ENCODE measurements around the gene P2RY12. TPM values are rescaled to one million over a fixed set of nuclear protein-coding genes. Genes with fewer than 3 reads are reported as not detected.

P2RY12 gene
- total RNA-seq, 6 donors from 2014 or later = 0.22 to 3.9 (median 2.8) TPM; not detected in 1

- DNase-seq (no peak), ATAC-seq (ENCODE audit: low FRiP score in 2 of 2) (no peak)
- Histone ChIP-seq H3K27me3 (no peaks in the 10 kb centered on the region), H3K4me3 (no peak overlapping the region), H3K27ac (no peak overlapping the region), H3K4me1 (peaks cover 0 to 4% (median 0%) of the 10 kb centered on the region in 4 donors), H3K9me3 (no peaks in the 10 kb centered on the region), H3K36me3 (no peaks in the 10 kb centered on the region)
- WGBS, 2 donors = 90 to 91% methylated on average over 5 of the region's 5 CpGs
- TF ChIP-seq EP300 (IDR thresholded peaks at IDR 0.05) = no peak
- TF ChIP-seq CTCF (IDR thresholded peaks at IDR 0.05) = no peak
- no peak for TF ChIP-seq POLR2A (IDR thresholded peaks at IDR 0.05)
- TF ChIP-seq POLR2AphosphoS5 (IDR thresholded peaks at IDR 0.05) = no peak
Measured at GRCh38 chr3:151382671-151383070, 1.9 kb downstream of the P2RY12 start.

DNA sequence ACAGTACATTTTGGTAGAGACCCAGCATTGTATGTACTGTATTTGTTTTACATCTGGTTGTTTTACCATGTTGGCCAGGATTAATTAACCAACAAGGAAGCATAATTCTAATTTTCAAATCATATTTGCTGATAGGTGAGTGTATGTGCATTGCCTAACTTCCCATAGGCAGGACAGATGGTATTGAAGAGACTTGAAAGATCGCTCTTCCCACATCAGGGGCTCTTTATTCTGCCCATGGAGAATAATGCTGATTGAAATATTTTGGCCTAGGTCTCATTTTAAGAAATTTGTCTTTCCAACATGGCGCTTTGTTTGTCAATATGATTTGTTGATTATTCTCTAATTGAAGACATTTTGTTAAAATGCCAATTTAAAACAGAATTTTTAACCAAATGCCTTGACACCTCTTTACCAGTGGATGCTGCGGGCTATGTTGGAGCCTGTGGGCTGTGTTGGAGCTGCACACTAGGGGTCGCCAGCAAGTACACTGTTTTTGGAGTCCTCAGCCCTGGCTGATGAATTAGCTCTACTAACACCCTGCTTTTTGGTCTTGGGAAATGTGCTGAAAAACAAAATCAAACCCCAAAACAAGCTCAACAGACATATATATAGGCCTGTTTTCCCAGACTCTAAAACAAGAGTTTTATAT lies 5.3 kb downstream of the P2RY12 start:
- no peak for ATAC-seq (ENCODE audit: low FRiP score in 2 of 2)

GRCh38 chr3:151377768-151378385 lies 6.7 kb downstream of the P2RY12 start:
- ATAC-seq (ENCODE audit: low FRiP score in 2 of 2) (no peak), DNase-seq (no peak)
- Histone ChIP-seq H3K4me3 (no peak overlapping the region), H3K36me3 (no peaks in the 10 kb centered on the region), H3K4me1 (peaks cover 0 to 4% (median 0%) of the 10 kb centered on the region in 4 donors), H3K27me3 (no peaks in the 10 kb centered on the region), H3K27ac (no peak overlapping the region), H3K9me3 (no peaks in the 10 kb centered on the region)
- 80 to 81% methylated on average over 8 of the region's 8 CpGs for WGBS, 2 donors
- TF ChIP-seq POLR2A (IDR thresholded peaks at IDR 0.05) = no peak
- TF ChIP-seq CTCF (IDR thresholded peaks at IDR 0.05) = no peak
- no peak for TF ChIP-seq EP300 (IDR thresholded peaks at IDR 0.05)

More for the DNA sequence above, 5.3 kb downstream of the P2RY12 start:
- no peak overlapping the region for H3K27ac ChIP-seq
- WGBS, 2 donors = 66 to 72% methylated on average over 4 of the region's 4 CpGs
- H3K9me3 ChIP-seq = no peaks in the 10 kb centered on the region
- peak in 1 of 6 experiments; percentile 22 for TF ChIP-seq CTCF (IDR thresholded peaks at IDR 0.05)
- TF ChIP-seq POLR2A (IDR thresholded peaks at IDR 0.05) = no peak
- H3K36me3 ChIP-seq = no peaks in the 10 kb centered on the region
- no peak for DNase-seq
- H3K27me3 ChIP-seq = no peaks in the 10 kb centered on the region
- H3K4me1 ChIP-seq = peaks cover 0 to 4% (median 0%) of the 10 kb centered on the region in 4 donors
- H3K4me3 ChIP-seq = no peak overlapping the region

GRCh38 chr3:151372063-151372820 lies 12.3 kb downstream of the P2RY12 start:
- Histone ChIP-seq H3K4me3 (no peak overlapping the region), H3K27ac (no peak overlapping the region), H3K4me1 (no peaks in the 10 kb centered on the region), H3K9me3 (no peaks in the 10 kb centered on the region), H3K36me3 (no peaks in the 10 kb centered on the region), H3K27me3 (no peaks in the 10 kb centered on the region)
- ATAC-seq (ENCODE audit: low FRiP score in 2 of 2) = no peak
- WGBS, 2 donors = 91 to 94% methylated on average over 4 of the region's 4 CpGs
- no peak for DNase-seq
- no peak for TF ChIP-seq EP300 (IDR thresholded peaks at IDR 0.05)
- TF ChIP-seq CTCF (IDR thresholded peaks at IDR 0.05) = no peak
- TF ChIP-seq POLR2AphosphoS5 (IDR thresholded peaks at IDR 0.05) = no peak
- no peak for TF ChIP-seq POLR2A (IDR thresholded peaks at IDR 0.05)
